HL-60 (cell line): ENCODE data around the gene ZBED4.
A peak's percentile ranks its signal among the peaks of the same experiment; 100 is the strongest.

Source experiments
- DNase-seq, 2 experiments: peaks; one replicate each; pipeline ENCODE4 v3.0.0-alpha.2; 2010 to 2020; ENCODE audit warnings: low read depth in 1 of 2, low spot score in 1 of 2
- H3K27ac ChIP-seq: fragments of 250-450 bp; sonication (Bioruptor Pico); replicated peaks from 2 replicates; pipeline ENCODE4 v1.5.1; 2020; ENCODE audit warnings: mild to moderate bottlenecking, moderate library complexity
- H3K27me3 ChIP-seq: fragments of 250-450 bp; sonication (Bioruptor Pico); 2 replicates; pipeline ENCODE4 v1.5.1; 2021; ENCODE audit warnings: mild to moderate bottlenecking, moderate library complexity; ENCODE audit not compliant: insufficient read depth, poor library complexity, severe bottlenecking
- H3K4me3 ChIP-seq: replicated peaks from 2 replicates; pipeline ENCODE4 v1.5.1; 2011; ENCODE audit warnings: mild to moderate bottlenecking, control low read depth, low read length; ENCODE audit not compliant: insufficient read depth
- GABPA ChIP-seq: IDR thresholded peaks from 2 replicates; pipeline ENCODE4 v1.6.1; 2012; ENCODE audit warnings: low read depth
- POLR2AphosphoS5 ChIP-seq: IDR thresholded peaks from 2 replicates; pipeline ENCODE4 v1.6.1; 2012; ENCODE audit warnings: low read depth
- REST ChIP-seq: IDR thresholded peaks from 2 replicates; pipeline ENCODE4 v1.6.1; 2012; ENCODE audit warnings: low read depth; ENCODE audit not compliant: insufficient replicate concordance
- SPI1 ChIP-seq: IDR thresholded peaks from 2 replicates; pipeline ENCODE4 v1.6.1; 2012; ENCODE audit warnings: low read depth, mild to moderate bottlenecking, borderline replicate concordance
- TF ChIP-seq, protein P1 (sequence below): IDR thresholded peaks from one replicate; pipeline ENCODE4 v1.5.1; 2011; ENCODE audit warnings: low read length, control low read depth, inconsistent platforms; ENCODE audit not compliant: insufficient read depth

ZBED4 gene

DNA sequence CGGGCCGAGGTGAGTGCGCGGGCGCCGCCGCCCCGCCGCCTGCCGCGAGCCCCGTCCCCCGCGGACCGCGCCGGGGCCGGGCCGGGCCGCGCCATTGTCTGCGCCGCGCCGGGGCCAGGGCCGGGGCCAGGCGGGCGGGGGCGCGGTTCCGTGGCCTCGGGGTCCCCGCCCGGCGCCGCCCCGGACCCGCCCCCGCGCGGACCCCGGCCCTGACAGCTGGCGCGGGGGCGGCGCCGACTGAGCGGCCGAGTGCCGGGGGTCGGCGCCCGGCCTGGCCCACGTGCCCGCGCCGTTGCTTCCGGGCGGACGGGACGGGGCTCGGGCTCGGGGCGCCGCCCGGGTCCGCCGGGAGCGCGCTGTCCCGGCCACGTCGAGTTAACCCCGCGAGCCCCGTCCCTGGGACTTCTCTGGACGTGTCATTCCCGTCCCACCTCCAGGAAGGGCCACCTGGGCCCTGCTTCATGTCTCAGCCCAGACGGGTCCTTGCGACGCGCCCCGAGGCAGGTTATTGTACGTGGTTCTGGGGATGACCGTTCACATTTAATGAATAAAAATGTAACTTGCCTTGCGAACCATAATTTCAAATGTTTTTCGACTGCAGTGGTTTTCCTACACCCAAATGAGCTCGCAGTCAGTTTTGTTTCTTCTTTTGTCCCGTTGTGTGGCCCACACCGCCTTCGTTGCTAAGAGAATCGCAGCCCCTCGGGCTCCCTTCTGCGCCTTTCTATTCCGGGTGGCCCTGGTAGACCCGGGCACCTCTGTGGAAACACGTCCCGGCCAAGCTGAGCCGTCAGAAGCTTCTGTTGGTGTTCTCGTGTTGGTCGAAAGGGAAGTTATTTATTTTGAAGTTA, 562 bp downstream of the ZBED4 start:
- peak overlapping the region; percentile 85 for H3K27ac ChIP-seq
- no peaks in the 10 kb centered on the region for H3K27me3 ChIP-seq
- no peak for TF ChIP-seq GABPA
- TF ChIP-seq REST: no peak
- TF ChIP-seq SPI1: no peak
- DNase-seq: peak in 1 of 2 experiments; percentile 45
- H3K4me3 ChIP-seq: peak overlapping the region; percentile 79

DNA sequence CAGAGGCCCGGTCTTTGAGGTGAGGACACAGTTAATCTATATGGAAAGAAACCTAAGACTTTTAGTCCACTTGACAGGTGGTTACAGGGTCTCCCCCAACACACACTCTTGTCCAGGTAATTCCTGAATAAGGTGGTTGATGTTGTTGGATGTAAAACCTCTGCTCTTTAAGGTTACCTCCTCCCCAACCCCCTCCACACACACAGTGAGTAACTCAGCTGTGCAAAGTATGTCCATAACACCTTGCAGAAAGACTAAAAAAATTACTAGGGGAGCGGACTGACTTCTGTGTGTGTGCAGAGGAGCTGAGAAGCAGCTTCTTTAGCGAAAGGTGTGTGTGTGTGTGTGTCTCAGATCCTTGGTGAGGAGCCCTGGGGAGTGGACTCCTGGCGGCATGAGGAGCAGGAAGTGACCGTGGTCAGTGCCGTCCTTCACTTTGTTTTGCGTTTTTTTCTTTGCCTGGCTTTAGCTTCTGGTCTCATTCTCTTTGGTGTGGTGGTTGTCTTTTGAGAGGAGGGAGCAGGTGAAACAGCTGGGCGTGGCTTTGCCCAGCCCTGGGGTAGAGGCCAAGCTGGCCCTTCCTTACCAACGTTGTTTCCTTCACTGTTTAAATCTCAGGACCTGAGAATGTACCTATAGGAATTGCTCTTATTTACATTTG, 1.7 kb downstream of the ZBED4 start:
- Histone ChIP-seq H3K27me3 (no peaks in the 10 kb centered on the region), H3K4me3 (peak overlapping the region; percentile 79), H3K27ac (peak overlapping the region; percentile 85)
- TF ChIP-seq REST: no peak
- no peak for TF ChIP-seq POLR2AphosphoS5
- TF ChIP-seq, protein P1, sequence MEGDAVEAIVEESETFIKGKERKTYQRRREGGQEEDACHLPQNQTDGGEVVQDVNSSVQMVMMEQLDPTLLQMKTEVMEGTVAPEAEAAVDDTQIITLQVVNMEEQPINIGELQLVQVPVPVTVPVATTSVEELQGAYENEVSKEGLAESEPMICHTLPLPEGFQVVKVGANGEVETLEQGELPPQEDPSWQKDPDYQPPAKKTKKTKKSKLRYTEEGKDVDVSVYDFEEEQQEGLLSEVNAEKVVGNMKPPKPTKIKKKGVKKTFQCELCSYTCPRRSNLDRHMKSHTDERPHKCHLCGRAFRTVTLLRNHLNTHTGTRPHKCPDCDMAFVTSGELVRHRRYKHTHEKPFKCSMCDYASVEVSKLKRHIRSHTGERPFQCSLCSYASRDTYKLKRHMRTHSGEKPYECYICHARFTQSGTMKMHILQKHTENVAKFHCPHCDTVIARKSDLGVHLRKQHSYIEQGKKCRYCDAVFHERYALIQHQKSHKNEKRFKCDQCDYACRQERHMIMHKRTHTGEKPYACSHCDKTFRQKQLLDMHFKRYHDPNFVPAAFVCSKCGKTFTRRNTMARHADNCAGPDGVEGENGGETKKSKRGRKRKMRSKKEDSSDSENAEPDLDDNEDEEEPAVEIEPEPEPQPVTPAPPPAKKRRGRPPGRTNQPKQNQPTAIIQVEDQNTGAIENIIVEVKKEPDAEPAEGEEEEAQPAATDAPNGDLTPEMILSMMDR: no peak
- TF ChIP-seq SPI1: no peak
- no peak for DNase-seq

GRCh38 chr22:49856343-49856742, 2.7 kb downstream of the ZBED4 start:
- H3K27me3 ChIP-seq: no peaks in the 10 kb centered on the region
- no peak for DNase-seq
- peak overlapping the region; percentile 85 for H3K27ac ChIP-seq
- TF ChIP-seq POLR2AphosphoS5 (no peak), REST (no peak)
- H3K4me3 ChIP-seq: no peak overlapping the region
